NB4 (cell line): ENCODE measurements around the gene STRIP2.

Experiments used
- CTCF ChIP-seq: IDR thresholded peaks from one replicate; pipeline ENCODE4 v1.5.1; 2012; ENCODE audit warnings: low read depth, low read length
- MYC ChIP-seq: IDR thresholded peaks from 2 replicates; pipeline ENCODE4 v1.6.1; 2011; ENCODE audit warnings: low read depth, low read length
- POLR2A ChIP-seq: IDR thresholded peaks from 2 replicates; pipeline ENCODE4 v1.6.1; 2011; ENCODE audit warnings: mild to moderate bottlenecking; ENCODE audit not compliant: insufficient read length; ENCODE audit errors: extremely low read depth
- TF ChIP-seq, protein P1 (sequence below): IDR thresholded peaks from 2 replicates; pipeline ENCODE4 v1.6.1; 2011; ENCODE audit warnings: low read depth, low read length

DNA sequence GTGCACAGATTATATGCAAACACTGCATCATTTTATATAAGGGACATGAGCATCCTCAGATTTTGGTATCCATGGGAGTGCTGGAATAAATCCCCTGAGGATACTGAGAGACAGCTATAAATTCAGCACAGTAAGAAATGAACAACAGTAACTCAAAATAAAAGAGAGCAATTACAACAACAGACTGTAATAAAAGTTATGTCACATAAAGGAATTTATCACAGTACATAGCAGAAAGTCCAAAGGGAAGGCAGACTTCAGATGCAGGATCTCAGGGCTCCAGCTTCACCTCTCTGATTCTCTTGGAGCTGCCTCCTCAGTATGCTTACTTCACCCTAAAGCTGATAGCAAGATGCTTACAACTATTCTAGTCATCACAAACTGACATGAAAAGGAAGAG, 43.9 kb upstream of the STRIP2 start:
- no peak for TF ChIP-seq CTCF
- no peak for TF ChIP-seq POLR2A
- TF ChIP-seq MYC = no peak
- TF ChIP-seq, protein P1, sequence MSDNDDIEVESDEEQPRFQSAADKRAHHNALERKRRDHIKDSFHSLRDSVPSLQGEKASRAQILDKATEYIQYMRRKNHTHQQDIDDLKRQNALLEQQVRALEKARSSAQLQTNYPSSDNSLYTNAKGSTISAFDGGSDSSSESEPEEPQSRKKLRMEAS = no peak
